Esophagus muscularis mucosa (tissue), 4 donors: ENCODE results near the gene PSMB2.

ENCODE experiments used
- EP300 ChIP-seq: sonication (generic); formaldehyde crosslinking; IDR thresholded peaks from one replicate; pipeline ENCODE4 v1.6.1; 2017; ENCODE audit warnings: antibody characterized with exemption
- POLR2AphosphoS5 ChIP-seq, 2 donors: sonication (generic); formaldehyde crosslinking; IDR thresholded peaks; one replicate each; pipeline ENCODE4 v1.6.1; 2017; ENCODE audit warnings: antibody characterized with exemption in 2 of 2
- TF ChIP-seq, protein P1 (sequence below), 3 experiments: fragments of 200-600 bp in 2 of 3; fragments of 450-650 bp in 1 of 3; sonication (generic) in 2 of 3; IDR thresholded peaks; one replicate each; pipeline ENCODE4 v1.5.1; 2017 to 2019; ENCODE audit warnings: antibody characterized with exemption in 3 of 3, mild to moderate bottlenecking in 2 of 3, moderate library complexity in 1 of 3

DNA sequence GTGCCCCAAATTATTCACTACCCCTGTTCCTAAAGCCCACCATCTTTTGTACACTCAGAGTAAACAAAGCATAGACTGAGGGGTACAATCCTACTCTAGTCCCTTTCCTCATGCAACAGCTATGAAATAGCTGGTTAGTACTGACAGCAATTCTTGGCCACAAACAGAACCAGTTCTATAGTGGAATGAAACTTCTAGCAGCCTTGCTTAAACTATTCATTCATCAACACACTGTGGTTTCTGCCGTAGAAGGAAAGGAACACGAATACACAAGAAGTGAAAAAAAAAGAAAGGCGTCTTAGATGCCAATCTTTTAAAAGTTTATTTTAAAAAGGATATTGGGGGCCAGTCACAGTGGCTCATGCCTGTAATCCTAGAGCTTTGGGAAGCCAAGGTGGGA lies 9.9 kb downstream of the PSMB2 start:
- TF ChIP-seq, protein P1, sequence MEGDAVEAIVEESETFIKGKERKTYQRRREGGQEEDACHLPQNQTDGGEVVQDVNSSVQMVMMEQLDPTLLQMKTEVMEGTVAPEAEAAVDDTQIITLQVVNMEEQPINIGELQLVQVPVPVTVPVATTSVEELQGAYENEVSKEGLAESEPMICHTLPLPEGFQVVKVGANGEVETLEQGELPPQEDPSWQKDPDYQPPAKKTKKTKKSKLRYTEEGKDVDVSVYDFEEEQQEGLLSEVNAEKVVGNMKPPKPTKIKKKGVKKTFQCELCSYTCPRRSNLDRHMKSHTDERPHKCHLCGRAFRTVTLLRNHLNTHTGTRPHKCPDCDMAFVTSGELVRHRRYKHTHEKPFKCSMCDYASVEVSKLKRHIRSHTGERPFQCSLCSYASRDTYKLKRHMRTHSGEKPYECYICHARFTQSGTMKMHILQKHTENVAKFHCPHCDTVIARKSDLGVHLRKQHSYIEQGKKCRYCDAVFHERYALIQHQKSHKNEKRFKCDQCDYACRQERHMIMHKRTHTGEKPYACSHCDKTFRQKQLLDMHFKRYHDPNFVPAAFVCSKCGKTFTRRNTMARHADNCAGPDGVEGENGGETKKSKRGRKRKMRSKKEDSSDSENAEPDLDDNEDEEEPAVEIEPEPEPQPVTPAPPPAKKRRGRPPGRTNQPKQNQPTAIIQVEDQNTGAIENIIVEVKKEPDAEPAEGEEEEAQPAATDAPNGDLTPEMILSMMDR (IDR thresholded peaks at IDR 0.05) = no peak
- no peak for TF ChIP-seq EP300
- no peak for TF ChIP-seq POLR2AphosphoS5 (IDR thresholded peaks at IDR 0.05)
